NCI-H2196 (cell line): ENCODE results near the gene DGKD.
"Not testable (repeated sequence)": the region's sequence is repeated elsewhere in the genome, so short reads cannot be mapped to it uniquely, and the experiment has no call there.

Experiments
- DNase-seq: peaks from one replicate; lab custom pipeline; 2025; ENCODE audit not compliant: unreplicated experiment; lab: John Stamatoyannopoulos, UW

DGKD gene

DNA sequence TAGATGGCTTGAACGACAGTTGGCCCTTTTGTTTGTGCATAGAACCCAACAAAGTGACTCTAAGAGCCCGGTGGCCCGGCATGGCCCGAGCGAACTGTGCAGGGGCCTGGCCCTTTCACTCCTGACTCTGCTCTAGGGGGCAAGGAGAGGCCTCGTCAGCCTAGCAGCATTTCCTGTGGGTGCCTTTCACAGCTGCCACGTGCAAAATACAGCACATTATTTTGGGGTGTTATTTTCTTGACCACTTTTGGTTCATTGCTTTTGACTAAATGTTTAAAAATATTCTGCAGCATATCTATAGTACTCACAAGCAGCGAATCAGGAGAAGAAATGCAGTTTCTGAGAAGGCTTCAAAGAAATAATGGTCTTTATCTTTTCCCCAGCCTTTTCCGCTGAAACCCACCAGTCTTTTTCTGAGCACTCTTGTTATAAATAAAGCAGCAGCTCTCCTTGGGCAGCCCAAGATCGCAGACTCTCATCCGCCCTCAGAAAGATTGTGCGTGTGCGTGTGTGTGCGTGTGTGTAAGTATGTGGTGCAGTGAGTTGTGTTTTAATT, 31.3 kb downstream of the DGKD start:
- DNase-seq = no peak

- no peak for DNase-seq
These were observed 32.2 kb downstream of the DGKD start for GRCh38 chr2:233386382-233387041.

DNA sequence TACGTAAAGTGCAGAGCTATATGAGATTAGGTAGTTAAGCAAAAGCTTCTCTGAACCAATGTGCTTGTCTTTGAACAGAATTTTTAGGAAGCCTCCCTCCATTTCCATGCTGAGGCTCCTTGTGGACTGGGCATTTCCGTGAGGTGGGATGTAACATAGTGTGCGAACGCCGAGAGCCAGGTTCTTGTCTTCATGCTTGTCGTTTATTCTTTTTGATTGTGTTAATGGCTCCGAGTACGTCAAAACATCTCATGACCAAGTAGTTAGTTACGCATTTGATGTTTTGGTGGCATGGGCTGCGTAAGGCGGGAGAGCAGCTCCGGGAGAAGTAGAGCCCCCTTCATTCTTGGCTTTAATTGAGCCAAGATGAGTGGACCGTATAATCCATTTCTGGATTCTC, 32.9 kb downstream of the DGKD start:
- no peak for DNase-seq

DNA sequence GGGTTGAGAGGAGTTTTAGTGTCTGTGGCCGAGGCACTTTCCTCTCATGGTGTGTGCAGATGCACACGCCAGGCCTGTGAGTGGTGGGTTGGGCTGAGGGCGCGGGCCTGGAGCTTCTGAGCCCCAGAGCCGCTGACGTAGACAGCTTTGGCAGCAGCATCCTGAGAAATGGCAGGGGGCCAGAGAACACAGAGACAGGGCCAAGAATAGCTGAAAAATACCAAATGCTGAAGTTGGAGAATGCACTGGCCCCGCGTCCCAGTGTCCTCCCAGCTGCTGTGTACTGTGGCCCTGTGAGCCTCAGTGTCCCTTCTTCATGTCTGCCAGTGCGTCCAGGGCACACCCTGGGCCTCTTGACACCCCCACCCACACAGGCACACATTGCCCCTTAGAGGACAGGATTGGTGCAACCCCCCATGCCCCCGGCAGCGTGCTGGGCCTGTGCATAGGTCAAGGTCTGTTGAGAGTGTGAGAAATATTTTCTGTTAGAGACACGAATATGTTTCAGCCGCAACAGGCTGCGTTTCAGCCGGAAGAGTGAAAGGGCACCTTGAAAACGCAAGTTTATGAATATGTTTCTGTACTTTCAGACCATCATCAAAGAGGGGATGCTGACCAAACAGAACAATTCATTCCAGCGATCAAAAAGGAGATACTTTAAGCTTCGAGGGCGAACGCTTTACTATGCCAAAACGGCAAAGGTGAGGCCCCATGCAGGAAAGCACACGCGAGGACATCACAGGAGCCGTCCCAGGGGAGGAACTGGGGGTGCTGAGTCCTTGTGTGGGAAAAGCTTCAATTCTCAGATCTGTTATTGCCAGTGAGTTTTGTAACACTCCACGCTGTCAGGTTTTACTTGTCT, 33.6 kb downstream of the DGKD start:
- DNase-seq = peak; percentile 63

- no peak for DNase-seq
These were observed 35.4 kb downstream of the DGKD start for GRCh38 chr2:233389601-233390125.

DNA sequence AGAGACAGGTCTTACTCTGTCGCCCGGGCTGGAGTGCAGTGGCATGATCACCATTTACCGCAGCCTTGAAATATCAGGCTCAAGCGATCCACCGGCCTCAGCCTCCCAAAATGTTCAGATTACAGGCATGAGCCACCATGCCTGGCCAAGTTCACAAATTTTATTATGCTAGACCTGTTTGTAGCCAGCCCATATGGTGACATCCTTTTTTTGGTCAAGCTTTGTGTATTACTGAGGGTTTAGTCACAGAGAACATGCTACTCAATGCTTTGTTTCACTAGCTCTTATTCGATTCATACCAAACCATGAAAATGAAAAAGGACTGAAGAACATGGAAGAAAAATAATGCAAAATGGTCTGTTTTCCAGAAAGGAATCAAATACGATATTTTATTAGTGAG, 41.4 kb downstream of the DGKD start:
- DNase-seq = no peak

GRCh38 chr2:233396726-233397665, 42.7 kb downstream of the DGKD start:
- DNase-seq = not testable (repeated sequence)

DNA sequence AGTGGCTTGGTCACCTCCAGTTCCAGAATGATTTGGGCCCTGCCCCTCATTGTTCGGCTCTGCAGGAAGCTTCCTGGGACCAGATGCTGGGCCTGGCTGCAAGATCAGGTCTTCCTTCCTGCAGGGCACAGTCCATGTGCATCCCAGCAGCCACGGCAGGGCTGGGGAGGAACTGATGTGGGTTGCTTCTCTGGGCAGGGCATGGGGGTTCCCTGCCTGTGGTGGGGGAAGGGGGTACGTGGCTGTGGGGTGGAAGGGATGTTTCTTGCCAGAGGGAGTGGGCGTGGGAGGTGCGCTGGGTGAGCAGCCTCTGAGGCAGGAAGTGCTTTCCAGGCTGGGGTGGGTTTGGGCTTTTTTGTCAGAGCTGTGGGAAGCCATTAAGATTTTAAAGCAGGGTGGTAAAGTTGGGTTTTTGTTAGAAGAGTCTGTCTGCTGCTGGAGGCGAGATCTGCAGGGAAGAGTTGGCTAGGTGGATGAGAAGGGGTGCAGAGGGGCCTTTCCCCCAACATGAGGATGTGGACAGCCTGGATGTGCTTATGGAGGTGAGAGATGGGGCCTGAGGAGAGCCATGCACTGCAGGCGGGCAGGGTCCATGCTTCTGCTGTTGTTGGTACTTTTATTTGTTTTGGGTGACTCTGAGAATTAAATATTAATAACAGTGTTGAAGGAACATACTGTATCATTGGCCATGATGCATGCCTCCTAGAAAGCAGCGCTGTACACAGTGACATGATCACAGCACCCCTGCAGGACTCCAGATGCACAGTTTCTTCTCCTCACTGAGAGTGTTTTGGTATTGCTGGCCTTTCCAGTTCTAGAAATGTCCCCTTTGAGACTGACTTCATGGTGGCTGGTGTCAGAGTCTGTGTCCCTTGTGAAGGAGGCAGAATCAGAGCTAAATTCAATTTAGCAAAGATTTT, 45.3 kb downstream of the DGKD start:
- DNase-seq = no peak

GRCh38 chr2:233400341-233400740, 46.0 kb downstream of the DGKD start:
- no peak for DNase-seq

- DNase-seq = no peak
These were observed 46.7 kb downstream of the DGKD start for GRCh38 chr2:233400961-233401360.

- DNase-seq = no peak
These were observed 48.1 kb downstream of the DGKD start for GRCh38 chr2:233402346-233402745.

- DNase-seq = no peak
These were observed 48.5 kb downstream of the DGKD start for GRCh38 chr2:233402789-233403188.

GRCh38 chr2:233404222-233404621, 49.9 kb downstream of the DGKD start:
- DNase-seq = peak; percentile 62

GRCh38 chr2:233406865-233407264, 52.6 kb downstream of the DGKD start:
- no peak for DNase-seq

- DNase-seq = no peak
These were observed 53.5 kb downstream of the DGKD start for GRCh38 chr2:233407771-233408181.

GRCh38 chr2:233408366-233409285, 54.3 kb downstream of the DGKD start:
- DNase-seq = peak; percentile 51

GRCh38 chr2:233409286-233409991, 55.1 kb downstream of the DGKD start:
- no peak for DNase-seq

GRCh38 chr2:233410196-233410760, 56.0 kb downstream of the DGKD start:
- no peak for DNase-seq
